ENCODE data around the gene PLA2G15. TPM values are rescaled to one million over a fixed set of nuclear protein-coding genes. Genes with fewer than 3 reads are reported as not detected.

PLA2G15 gene
- total RNA-seq, 1 donor = 30.8 TPM

DNA sequence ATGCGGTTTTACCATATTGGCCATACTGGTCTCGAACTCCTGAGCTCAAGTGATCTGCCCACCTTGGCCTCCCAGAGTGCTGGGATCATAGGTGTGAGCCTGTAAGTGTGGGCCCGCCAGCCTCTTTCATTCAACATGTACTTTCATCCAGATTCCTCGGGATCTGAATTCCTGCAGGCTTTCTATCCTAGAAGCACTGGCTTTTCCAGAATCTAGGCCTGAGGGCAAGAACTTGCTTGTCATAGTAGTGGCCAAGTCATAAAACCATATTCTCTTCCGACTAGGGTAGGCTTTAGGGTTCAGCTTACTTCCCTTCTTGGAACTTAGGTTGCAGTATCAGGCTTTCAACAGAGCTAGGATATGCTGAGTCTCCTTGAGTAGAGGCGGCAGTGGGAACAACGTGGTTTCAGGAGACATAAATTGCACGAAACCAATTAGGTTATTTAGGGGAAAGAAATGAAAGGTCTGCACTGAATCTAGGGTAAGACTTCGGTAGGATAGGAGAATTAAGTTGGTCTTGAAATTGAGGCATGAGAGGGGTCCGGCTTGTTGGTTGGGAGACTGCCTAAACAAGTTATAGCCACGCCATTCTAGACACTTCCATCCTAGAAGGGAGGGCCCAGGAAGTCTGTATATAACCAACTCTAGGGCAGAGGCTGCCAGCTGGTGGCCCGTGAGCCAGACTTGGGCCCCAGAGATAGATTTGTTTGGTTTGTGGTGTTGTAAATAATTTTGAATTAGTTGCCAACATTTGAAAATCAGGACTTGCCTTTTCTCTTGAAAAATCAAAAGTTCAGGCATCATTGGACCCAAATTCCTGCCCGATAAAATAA lies 34.8 kb downstream of the PLA2G15 start:
- no peak for DNase-seq (ENCODE audit: insufficient read length, low spot score, missing footprints)
- H3K9me3 ChIP-seq (ENCODE audit: low read depth, low read length) = no peaks in the 10 kb centered on the region
- no peaks in the 10 kb centered on the region for H3K27me3 ChIP-seq (ENCODE audit: insufficient read depth, low read length)
- H3K4me3 ChIP-seq (ENCODE audit: insufficient read depth, low read length) = no peak overlapping the region
- H3K4me2 ChIP-seq (ENCODE audit: insufficient read depth, low read length) = no peak overlapping the region
- peaks cover 65% of the 10 kb centered on the region for H3K79me2 ChIP-seq (ENCODE audit: insufficient read depth, low read length)
- H3K36me3 ChIP-seq (ENCODE audit: insufficient read depth, low read length) = peaks cover 46% of the 10 kb centered on the region
- H2AFZ ChIP-seq (ENCODE audit: low read length) = no peak overlapping the region
- H4K20me1 ChIP-seq (ENCODE audit: insufficient read depth, low read length) = peaks cover 28% of the 10 kb centered on the region
- no peak overlapping the region for H3K27ac ChIP-seq (ENCODE audit: low read depth, low read length)
- TF ChIP-seq, protein P1, sequence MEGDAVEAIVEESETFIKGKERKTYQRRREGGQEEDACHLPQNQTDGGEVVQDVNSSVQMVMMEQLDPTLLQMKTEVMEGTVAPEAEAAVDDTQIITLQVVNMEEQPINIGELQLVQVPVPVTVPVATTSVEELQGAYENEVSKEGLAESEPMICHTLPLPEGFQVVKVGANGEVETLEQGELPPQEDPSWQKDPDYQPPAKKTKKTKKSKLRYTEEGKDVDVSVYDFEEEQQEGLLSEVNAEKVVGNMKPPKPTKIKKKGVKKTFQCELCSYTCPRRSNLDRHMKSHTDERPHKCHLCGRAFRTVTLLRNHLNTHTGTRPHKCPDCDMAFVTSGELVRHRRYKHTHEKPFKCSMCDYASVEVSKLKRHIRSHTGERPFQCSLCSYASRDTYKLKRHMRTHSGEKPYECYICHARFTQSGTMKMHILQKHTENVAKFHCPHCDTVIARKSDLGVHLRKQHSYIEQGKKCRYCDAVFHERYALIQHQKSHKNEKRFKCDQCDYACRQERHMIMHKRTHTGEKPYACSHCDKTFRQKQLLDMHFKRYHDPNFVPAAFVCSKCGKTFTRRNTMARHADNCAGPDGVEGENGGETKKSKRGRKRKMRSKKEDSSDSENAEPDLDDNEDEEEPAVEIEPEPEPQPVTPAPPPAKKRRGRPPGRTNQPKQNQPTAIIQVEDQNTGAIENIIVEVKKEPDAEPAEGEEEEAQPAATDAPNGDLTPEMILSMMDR (IDR thresholded peaks at IDR 0.05; ENCODE audit: extremely low read depth, low read depth, low read length) = no peak
- H3K4me1 ChIP-seq (ENCODE audit: insufficient read depth, low read length) = no peaks in the 10 kb centered on the region

DNA sequence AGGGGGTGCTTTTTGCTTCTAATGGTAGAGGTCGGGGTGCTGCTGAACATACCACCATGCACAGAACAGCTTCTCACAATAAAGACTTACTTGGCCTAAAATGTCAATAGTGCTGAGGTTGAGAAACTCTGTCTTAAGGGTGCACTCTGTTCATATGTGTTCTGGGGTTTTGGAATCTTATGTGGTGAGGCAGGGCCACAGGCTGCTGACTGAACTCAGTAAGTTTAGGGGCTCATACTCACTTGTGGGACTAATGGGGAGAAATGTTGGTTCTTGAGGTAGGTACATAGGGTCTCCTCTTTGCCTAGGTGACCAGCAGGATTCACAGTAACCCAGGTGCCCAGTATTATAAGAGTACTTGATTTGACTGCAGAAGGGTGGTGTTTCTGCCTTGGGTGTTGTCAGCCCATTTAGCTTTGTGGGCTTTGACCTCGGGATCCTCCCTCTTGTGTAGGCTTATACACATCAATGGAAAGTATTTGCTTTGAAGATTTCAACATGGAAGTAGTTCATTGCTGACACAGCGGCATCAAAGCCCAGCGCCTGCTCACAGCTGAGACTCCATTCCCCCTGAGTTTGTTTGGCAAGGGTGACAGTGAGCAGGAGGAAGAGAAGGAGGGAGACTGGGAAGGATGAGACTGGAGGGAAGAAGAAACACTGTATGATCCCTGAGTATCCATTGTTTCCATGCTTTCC lies 36.3 kb downstream of the PLA2G15 start:
- Histone ChIP-seq H3K27ac (ENCODE audit: low read depth, low read length) (no peak overlapping the region), H3K36me3 (ENCODE audit: insufficient read depth, low read length) (peaks cover 49% of the 10 kb centered on the region), H4K20me1 (ENCODE audit: insufficient read depth, low read length) (peaks cover 33% of the 10 kb centered on the region), H2AFZ (ENCODE audit: low read length) (no peak overlapping the region), H3K9me3 (ENCODE audit: low read depth, low read length) (no peaks in the 10 kb centered on the region), H3K4me3 (ENCODE audit: insufficient read depth, low read length) (no peak overlapping the region), H3K79me2 (ENCODE audit: insufficient read depth, low read length) (peaks cover 67% of the 10 kb centered on the region), H3K27me3 (ENCODE audit: insufficient read depth, low read length) (no peaks in the 10 kb centered on the region), H3K4me2 (ENCODE audit: insufficient read depth, low read length) (no peak overlapping the region), H3K4me1 (ENCODE audit: insufficient read depth, low read length) (no peaks in the 10 kb centered on the region)
- TF ChIP-seq, protein P1 (IDR thresholded peaks at IDR 0.05; ENCODE audit: extremely low read depth, low read depth, low read length) = no peak
- no peak for DNase-seq (ENCODE audit: insufficient read length, low spot score, missing footprints)

DNA sequence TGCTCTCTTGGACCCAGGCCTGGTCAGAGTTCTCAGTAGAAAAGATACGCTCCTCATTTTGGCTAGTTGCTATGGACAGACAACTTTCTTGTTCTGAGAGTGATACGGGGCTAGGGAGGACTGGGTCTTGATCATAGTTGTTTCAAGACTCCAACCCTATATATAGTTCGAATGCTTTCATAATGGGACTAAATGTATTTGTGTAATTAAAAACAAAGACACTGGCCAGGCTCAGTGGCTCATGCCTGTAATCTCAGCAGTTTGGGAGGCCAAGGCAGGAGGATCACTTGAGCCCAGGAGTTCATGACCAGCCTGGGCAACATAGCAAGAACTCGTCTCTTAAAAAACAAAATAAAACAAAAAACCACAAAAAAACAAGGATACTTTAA lies 36.9 kb downstream of the PLA2G15 start:
- no peaks in the 10 kb centered on the region for H3K27me3 ChIP-seq (ENCODE audit: insufficient read depth, low read length)
- peaks cover 1% of the 10 kb centered on the region for H3K4me1 ChIP-seq (ENCODE audit: insufficient read depth, low read length)
- H3K9me3 ChIP-seq (ENCODE audit: low read depth, low read length) = no peaks in the 10 kb centered on the region
- H3K27ac ChIP-seq (ENCODE audit: low read depth, low read length) = no peak overlapping the region
- TF ChIP-seq, protein P1 (IDR thresholded peaks at IDR 0.05; ENCODE audit: extremely low read depth, low read depth, low read length) = no peak
- DNase-seq (ENCODE audit: insufficient read length, low spot score, missing footprints) = no peak
- H3K36me3 ChIP-seq (ENCODE audit: insufficient read depth, low read length) = peaks cover 50% of the 10 kb centered on the region
- no peak overlapping the region for H2AFZ ChIP-seq (ENCODE audit: low read length)
- no peak overlapping the region for H3K4me2 ChIP-seq (ENCODE audit: insufficient read depth, low read length)
- H3K4me3 ChIP-seq (ENCODE audit: insufficient read depth, low read length) = no peak overlapping the region
- peaks cover 66% of the 10 kb centered on the region for H3K79me2 ChIP-seq (ENCODE audit: insufficient read depth, low read length)
- H4K20me1 ChIP-seq (ENCODE audit: insufficient read depth, low read length) = peaks cover 33% of the 10 kb centered on the region

DNA sequence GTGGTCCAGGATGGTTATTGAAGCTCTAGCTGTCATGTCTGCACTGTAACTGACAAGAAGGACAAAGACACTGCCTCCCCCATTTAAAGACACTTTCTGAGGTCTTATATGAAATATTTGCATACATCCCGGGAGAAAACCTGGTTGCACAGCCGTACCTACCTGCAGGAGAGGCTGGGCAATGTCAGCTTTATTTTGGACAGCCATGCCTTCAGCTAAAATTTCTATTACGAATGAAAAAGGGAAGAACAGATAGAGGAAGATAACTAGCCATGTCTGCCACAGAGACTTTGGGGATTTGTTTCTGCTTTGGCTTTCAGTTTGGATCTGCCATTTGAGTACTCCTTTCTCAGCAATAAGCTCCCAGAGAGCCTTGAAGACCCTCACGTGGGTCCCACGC lies 38.2 kb downstream of the PLA2G15 start:
- H4K20me1 ChIP-seq (ENCODE audit: insufficient read depth, low read length) = peaks cover 45% of the 10 kb centered on the region
- peaks cover 56% of the 10 kb centered on the region for H3K36me3 ChIP-seq (ENCODE audit: insufficient read depth, low read length)
- H3K27ac ChIP-seq (ENCODE audit: low read depth, low read length) = no peak overlapping the region
- H3K4me1 ChIP-seq (ENCODE audit: insufficient read depth, low read length) = peaks cover 14% of the 10 kb centered on the region
- no peak overlapping the region for H2AFZ ChIP-seq (ENCODE audit: low read length)
- TF ChIP-seq, protein P1 (IDR thresholded peaks at IDR 0.05; ENCODE audit: extremely low read depth, low read depth, low read length) = no peak
- no peak overlapping the region for H3K4me2 ChIP-seq (ENCODE audit: insufficient read depth, low read length)
- no peak for DNase-seq (ENCODE audit: insufficient read length, low spot score, missing footprints)
- H3K9me3 ChIP-seq (ENCODE audit: low read depth, low read length) = no peaks in the 10 kb centered on the region
- no peaks in the 10 kb centered on the region for H3K27me3 ChIP-seq (ENCODE audit: insufficient read depth, low read length)
- peaks cover 71% of the 10 kb centered on the region for H3K79me2 ChIP-seq (ENCODE audit: insufficient read depth, low read length)
- no peak overlapping the region for H3K4me3 ChIP-seq (ENCODE audit: insufficient read depth, low read length)
